KG1 (cell line): ENCODE results near the gene CERK.
A peak's percentile ranks its signal among the peaks of the same experiment; 100 is the strongest.

Experiments used
- DNase-seq: peaks from one replicate; lab custom pipeline; 2025; lab: John Stamatoyannopoulos, UW

CERK gene

DNA sequence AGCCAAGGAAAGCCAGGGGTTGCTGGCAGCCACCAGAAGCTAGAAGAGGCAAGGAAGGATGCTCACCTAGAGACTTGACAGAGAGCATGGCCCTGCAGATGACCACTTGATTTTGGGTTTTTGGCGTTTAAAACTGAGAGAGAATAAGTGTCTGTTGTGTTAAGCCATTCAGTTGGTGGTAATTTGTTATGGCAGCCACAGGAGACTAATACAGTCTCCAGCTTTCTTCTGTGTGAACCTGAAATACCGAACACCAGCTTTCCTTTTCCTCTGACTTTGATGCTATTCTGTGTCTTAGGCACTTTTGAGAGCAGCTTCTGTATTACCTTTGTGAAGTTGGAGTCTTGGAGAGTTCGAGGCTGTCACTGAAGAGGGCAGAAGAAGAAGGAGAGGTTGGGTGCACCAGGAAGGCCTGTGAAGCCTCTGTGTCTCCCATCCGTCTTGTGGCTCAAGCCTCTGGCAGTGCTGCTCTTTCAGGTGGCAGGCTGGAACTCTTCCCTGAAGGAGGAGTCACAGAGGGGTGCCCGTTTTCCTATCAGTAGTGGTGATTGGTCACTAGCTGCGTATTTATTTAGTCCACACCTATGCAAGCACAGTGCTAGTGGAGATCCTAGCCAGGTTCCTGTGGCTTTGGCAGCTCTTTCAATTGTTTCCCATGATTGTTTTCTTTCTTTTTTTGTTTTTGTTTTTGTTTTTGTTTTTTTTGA, 26.9 kb upstream of the CERK start:
- no peak for DNase-seq

DNA sequence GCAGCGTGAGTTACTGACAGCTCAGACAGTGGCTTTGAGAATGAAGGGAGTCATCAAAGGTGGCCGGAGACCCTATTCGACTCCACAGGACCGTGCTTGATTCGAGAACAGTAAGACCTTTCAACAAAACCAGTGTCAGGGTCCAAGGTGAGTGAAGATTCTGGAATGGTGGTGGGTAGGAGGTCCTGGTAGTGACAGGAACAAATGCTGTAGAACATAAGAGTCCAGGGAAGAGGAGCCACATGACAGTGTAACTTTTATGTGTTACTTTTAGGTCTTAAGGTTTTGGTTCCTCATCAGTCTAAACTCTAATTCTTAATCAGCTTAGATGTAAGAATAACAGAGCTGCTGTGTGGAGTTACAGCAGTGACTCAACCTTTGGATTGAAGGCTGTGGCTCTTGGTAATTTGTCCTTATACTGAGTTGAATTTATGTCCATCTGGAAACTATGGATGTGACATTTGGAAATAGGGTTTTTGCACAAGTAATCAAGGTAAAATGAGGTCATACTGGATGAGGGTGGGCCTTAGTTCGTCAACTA, 26.2 kb upstream of the CERK start:
- no peak for DNase-seq

DNA sequence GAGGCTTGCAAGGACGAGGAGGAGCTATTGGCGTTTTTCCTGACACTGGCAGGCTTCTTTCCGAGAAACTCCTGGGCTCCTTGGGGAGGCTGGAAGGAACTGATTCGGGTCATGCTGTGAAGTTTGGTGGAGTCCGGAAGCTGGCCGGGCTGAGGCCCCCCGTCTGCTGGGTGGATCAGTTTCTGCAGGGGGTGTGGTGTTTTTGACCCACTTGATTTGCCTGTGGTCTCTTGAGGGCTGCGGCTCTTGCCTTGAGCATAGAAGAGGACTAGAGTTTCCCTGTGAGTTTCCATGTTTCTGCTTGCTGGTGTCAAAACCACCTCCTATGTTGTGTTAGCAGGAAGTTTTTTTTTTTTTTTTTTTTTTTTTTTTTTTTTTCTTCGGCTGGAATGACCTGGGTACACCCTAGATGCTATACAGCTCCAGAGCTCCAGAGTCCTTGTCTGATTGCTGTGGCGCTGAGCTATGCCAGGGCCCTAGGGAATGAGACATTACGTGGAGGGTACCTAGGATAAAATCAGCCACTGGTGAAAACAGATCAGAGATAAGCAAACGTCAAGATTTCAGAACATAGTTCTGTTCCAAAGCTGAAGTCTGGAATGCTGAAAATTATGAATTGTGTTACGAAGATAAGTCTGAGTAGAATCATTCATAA, 25.1 kb upstream of the CERK start:
- DNase-seq: no peak

DNA sequence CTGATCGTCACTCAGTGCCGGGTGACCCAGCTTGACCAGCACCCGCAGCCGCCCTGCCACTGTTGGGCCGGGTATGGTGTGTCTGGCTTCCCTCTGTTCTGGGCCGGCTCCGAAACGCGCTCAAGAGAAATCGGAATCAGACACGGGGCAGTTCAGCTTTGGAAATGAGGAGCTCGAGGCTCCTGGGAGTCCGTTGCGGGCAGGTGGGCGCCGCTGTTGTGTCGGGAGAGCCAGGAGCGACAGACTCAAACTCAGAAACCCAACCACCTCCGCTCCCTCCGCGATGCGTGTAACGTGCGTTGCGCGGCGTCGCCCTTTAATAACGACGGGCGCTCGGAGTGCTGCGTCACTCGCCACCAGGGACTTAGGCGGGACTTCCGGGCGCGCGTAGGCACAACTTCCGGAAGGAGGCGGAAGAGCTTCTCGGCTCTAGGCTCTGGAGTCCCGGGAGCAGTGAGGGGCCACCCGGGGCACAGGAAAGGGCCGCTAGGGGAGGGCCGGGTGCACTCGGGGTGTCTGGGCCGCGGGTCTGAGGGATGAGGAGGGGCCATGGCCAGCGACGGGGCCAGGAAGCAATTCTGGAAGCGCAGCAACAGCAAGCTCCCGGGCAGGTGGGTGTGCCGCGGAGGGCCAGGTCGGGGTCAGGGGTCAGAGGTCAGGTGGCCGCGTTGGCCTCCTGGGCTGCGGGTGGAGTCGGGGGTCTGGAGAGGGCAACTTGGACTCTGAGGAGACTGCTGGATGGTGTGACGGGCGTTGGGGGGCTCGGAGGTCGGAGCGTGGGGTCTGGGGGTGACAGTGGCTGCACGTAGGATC, 24.4 kb upstream of the CERK start, which contains the start of gene TBC1D22A:
TBC1D22A (plus strand) TSS at position 413 of the 813 bp plus-strand sequence; CDS start at position 550, 137 bp downstream.
- DNase-seq: peak; percentile 86

DNA sequence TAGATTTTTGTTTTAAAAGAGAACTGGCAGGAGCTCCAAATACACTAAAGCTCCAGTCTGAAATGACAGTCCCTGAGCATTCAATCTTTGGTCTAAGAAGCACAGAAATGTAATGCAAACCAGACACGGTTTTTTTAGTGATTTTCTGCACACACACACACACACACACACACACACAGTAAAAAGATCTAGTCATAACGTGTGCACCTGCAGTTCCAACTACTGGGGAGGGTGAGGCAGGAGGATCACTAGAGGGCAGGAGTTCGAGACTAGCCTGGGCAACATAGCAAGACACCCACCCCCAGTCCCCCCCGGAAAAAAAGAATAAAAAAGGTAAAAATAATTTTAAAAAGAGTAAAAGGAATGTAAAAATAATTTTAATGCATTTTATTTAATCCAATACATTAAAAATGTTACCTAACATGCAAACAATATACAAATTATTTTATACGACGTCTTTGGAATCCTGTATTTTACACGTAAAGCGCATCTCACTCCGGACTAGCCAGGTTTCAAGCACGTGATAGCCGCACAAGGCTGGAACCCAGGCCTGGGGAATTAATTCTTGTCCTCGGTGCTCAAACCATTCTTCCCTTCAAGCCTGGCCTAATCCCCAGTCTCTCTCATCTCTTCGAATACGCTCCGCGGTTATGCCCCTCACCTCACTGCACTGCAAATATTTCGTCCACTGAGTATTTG, 23.6 kb upstream of the CERK start:
- no peak for DNase-seq

DNA sequence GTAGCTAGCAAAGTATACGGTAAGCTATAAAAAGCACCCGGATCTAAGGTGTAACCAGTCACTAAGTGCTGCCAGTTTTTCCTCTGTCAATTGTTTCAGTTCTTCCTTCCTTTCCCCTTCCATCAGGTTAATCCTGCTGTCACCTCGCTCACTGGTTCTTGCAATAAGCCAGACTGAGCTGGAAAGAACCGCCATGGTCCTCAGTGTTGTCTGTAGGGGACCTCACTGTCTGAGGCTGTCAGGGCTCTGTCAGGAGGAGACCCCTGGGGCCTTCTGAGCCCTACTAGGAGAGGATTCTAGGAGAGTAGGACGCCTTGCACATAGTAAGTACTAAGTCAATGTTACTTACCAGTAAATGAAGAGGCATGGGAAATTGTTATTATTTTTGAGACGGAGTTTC, 23.0 kb upstream of the CERK start:
- no peak for DNase-seq

DNA sequence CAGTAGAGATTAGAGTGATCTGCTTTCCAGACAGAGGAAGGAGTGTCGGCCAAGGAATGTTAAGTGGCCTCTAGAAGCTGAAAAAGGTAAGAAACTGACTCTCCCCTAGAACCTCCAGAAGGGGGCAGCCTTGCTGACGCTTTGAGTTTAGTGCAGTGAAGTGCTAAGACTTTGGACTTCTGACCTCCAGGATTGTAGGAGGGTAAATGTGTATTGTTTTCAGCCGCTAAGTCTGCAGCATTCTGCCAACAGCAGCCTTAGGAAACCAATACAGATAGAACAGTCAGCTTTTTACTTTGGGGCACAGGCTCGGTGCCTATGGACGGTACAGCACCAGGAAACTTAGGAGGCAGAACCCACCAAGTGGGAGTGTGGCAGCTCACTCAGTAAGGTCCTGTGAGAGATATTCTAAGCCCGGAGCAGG, 20.8 kb upstream of the CERK start:
- peak; percentile 26 for DNase-seq

DNA sequence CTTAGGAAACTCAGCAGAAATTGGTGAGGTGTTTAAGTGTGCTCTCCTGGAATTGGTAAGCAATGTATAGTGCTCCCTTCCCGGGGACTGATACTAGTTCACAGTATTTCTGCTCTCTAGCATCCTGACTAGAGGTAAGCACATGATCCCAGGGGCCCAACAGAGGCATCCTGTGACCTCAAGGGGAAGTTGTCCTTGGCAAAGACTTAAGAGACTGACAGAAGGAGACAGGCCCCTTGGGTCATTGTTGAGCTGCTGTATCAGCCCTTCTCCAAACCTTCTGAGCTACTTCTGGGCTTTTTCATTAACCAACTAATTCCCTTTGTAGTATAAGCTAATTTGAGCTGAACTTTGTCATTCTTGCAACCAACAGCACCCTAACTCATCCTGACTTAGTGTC, 20.1 kb upstream of the CERK start:
- DNase-seq: no peak

DNA sequence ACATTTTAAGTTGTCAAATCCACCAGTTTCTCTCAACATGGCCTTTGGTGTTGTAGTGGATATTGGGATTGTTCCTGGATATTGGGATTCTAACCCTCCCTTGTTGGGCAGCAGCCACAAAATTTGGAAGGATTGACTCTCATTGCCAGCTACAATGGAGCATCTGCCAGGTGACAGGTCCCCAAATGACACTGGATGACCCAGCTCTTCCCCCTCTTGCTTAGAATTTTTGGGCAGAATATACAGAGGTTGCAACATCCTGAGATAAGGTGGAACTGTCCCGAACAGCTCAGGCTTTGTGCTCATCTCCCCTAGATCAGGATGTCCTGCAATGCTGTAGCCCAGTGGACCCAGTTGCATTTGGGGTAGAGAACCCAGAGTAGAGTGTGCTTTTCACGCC, 19.1 kb upstream of the CERK start:
- DNase-seq: no peak

DNA sequence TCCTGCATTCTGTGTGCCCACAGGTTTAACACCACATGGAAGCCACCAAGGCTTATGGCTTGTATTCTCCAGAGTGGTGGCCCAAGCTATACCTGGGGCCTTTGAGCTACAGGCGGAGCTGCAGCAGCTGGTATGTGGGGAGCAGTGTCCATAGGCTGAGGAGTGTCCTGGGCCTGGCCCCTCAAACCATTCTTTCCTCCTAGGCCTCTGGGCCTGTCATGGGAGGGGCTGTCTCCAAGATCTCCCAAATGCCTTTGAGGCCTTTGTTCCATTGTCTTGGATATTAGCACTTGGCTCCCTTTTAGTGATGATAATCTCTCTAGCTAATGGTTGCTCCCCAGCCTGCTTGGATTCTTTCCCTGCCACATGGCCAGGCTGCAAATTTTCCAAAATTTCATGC, 18.0 kb upstream of the CERK start:
- no peak for DNase-seq

DNA sequence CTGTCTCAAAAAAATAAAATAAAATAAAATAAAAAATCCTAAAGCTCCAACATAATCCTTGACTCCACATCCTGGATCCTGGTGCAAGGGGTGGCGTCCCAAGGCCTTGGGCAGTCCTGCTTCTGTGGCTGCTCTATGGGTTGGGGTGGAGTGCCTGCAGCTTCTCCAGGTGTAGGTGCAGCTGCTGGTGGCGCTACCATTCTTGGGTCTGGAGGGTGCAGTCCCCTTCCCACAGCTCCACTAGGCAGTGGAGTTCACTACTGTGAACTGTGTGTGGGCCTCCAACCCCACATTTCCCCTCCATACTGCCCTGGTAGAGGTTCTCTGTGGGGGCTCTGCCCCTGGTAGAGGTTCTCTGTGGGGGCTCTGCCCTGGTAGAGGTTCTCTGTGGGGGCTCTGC, 17.5 kb upstream of the CERK start:
- no peak for DNase-seq

DNA sequence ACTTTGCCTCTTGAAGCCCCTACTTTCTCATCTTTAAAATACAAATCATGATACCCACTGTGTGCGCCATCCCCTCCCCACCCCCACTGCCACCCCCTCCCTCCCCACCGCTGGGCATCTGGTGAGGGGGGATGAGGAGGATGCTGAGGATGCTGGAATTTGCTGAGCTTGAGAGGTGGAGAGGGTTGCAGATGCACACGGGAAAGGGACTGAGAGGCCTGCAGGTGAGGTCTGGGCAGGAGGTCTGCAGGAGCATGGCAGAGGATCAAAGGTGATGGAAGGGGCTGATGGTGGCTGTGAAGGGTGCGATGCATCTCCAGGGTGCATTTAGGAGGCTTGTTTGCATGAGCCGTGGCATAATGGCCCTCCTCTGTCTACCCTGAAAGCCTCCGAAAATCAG, 16.8 kb upstream of the CERK start:
- no peak for DNase-seq

DNA sequence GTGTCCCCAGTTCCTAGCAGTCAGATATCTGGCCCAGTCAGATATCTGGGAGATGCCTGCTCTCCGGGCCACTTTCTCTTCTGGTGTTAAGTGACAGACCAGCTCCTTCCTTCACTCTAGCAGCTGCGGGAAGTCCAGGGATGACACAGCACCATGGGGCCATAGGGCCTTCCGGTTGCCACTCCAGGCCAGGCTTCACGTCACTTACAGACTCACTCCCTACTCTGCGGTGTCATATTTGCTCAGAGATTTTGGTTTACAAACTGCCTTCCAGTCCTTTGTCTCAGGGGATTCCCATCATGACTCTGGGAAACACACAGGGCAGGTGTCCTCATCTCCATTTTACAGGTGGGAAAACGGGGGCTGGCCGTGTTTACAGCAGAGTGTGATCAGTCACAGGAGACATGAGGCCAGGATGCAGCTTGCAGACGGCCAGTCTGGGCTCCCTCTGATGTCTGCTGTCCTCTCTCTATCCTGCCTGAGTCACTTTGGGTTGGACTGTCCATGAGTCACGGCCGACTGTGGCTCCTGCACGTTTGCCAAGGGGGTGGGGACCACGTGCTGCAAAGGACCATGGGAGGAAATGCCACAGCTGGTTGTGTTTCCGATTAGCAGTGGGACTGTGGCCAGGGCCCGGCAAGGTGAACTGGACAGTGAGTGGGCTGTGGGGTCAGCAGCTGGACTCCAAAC, 16.2 kb upstream of the CERK start:
- DNase-seq: no peak

DNA sequence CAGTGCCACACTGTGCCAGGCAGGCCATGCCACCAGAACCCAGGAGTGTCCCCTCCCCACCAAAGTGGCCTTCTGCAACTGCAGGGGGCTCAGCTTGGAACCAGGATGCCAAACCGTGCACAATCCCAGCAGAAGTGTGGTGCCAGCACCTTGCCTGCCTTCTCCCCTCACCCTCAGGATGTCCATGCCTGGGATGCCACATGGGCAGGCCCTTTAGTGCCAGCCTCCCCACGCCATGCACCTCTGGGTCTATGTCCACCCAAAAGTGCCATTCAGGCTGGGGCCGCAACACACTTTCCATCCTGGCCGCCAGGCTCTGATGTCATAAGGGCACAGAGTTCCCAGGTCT, 15.7 kb upstream of the CERK start:
- no peak for DNase-seq

DNA sequence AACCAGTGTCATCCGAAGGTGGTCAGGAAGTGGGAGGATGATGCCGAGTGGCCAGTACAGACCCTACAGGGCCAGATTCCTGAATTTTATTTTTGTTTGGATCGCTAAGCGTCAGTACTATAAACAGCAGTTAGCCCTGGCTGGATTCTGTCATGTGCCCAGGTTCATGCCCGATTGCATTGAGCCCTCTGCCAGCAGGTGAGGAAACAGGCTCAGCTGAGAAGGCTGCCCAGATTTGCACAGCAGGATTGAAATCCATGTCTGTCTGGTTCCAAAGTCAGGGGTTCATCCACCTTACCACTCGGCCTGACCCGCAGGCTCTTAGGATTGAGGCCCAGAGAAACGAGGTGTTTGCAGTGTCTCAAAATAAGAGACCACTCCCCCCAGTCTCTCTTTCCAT, 15.3 kb upstream of the CERK start:
- DNase-seq: no peak

DNA sequence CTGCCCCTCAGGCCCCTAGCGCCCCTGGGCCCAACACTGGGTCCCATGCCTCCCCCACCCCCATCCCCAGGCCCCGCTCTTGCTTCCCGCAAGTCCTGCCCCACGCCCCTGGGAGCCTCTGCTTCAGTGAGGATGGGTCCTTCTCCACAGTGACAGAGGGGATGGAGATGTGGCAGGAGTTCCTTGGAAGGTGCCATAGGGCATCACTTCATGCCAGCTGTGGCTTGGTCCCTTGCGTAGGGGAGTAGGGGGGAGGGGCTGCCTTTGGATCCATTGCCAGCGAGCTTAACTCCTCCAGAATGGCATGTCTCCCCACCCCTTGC, 14.9 kb upstream of the CERK start:
- DNase-seq: no peak

DNA sequence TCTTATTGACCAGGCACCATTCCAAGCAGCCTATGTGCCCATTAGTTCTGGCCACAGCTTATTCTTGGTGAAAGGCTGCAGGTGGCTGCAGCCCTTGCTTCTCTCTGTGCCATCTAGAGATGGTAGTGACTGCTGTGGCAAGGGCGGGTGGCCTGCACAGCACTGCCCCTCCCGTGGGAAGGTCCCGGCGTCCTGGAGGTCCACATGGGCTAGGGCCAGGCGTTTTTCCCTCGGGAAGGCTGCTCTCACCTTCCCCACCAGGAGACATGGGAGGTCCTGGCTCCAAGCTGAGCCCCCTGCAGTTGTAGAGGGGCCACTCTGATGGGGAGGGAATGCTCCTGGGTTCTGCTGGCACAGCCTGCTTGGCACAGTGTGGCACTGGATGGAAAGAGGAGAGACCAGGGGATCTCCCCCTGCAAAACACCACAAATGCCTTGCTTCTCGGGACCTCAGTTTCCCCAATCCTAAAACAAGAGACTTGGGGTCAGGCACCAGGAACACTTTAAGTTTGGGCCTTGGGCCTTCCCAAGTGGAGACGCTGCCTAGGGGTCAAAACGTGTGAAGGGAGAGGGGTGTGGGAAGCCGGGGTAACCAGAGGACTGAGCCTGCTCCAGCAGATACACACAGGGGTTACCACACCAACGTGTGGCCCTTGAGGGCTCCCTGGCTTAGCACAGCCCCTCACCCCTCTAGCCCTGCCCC, 14.4 kb upstream of the CERK start:
- no peak for DNase-seq

DNA sequence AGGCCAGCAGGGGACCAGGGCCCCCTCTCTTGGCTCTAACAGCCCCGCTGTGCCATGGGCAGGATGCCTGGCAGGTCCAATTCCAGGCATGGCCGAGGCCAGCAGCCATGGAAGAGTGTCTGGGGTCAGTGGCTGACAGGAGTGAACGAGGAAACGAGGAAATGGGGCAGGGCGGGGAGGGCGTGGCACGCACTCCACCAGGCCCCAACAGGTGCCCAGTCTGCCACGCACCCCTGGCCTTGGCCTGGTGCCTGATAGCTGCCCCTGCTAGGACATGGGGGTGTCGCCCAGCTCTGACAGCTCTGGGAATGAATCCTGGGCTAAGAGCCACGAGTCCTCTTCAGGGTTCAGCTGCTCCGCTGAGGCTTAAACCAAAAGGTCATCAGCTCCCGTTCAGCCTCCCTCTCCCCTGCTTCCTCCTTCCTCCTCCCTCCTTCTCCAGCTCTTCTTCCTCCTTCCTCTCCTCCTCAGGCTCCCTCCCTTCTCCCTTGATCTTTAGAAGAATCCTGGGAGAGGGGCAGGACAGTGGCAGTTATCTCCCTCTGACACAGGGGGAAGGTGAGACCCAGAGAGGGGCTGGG, 12.9 kb upstream of the CERK start:
- no peak for DNase-seq

DNA sequence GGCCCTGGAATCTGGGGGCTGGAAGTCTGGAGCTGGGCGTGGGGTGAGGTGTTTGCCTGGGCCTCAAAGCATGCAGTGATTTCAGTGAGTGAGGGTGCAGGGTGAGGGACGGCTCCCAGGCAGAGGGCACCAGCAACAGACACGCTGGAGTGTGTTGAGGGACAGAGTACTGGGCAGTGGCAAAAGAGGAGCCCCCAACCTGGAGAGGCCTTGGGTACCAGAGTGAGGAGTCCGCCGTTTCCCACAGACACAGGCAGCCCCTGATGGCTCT, 12.4 kb upstream of the CERK start:
- no peak for DNase-seq

DNA sequence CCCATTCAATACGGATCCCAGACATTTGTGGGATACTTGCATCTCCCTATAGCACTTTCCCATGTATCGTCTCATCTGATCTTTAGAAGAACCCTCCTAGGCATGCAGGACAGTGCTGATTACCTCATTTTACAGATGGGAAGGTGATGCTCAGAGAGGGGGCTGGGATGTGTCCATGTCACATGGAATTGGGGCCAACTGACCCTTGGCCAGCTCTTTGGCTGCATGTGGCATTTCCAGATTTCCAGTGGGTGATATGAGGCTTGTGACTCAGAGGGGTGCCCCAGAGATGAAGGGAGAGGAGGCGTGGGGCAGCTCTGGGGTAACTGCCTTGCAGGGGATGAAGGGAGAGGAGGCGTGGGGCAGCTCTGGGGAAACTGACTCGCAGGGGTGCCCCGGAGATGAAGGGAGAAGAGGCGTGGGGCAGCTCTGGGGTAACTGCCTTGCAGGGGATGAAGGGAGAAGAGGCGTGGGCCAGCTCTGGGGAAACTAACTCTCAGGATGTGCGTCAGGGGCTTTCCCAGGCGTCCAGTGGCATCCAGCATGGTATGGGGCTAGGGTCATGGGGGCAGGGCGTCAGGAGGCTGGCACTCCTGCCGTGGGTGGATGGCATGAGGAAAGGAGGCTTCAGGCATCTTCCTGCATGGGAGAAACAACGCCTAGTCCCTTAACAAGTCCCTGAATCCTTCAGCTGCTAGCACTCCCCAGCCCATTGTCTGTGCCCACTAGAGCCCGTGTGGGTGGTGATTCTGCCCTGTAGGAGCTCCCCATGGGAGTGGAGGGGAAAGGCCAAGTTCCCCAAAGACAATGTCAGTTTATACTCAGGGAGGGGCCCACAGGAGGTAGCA, 11.9 kb upstream of the CERK start:
- DNase-seq: no peak
